Islet precursor cell (in vitro differentiated cells): ENCODE results near the gene GCLC.
"Not testable (repeated sequence)": the region's sequence is repeated elsewhere in the genome, so short reads cannot be mapped to it uniquely, and the experiment has no call there.

Experiments
- DNase-seq: peaks from one replicate; pipeline ENCODE4 v3.0.0-alpha.2; 2018

The GCLC gene

GRCh38 chr6:53556986-53557715 lies 12.2 kb upstream of the GCLC start:
- DNase-seq = no peak

DNA sequence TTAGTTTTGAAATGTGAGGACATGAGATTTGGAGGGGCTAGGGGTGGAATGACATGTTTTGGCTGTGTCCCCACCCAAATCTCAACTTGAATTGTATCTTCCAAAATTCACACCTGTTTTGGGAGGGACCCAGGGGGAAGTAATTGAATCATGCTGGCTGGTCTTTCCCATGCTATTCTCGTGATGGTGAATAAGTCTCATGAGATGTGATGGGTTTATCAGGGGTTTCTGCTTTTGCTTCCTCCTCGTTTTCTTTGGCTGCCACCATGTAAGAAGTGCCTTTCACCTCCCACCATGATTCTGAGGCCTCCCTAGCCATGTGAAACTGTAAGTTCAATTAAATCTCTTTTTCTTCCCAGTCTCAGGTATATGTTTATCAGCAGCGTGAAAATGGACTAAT lies 8.7 kb upstream of the GCLC start:
- not testable (repeated sequence) for DNase-seq

- DNase-seq = not testable (repeated sequence)
These were observed 6.8 kb upstream of the GCLC start for GRCh38 chr6:53551681-53552080.

GRCh38 chr6:53547811-53548496 lies 3.1 kb upstream of the GCLC start:
- DNase-seq = peak; percentile 99

GRCh38 chr6:53547166-53547810 lies 2.4 kb upstream of the GCLC start:
- no peak for DNase-seq

DNA sequence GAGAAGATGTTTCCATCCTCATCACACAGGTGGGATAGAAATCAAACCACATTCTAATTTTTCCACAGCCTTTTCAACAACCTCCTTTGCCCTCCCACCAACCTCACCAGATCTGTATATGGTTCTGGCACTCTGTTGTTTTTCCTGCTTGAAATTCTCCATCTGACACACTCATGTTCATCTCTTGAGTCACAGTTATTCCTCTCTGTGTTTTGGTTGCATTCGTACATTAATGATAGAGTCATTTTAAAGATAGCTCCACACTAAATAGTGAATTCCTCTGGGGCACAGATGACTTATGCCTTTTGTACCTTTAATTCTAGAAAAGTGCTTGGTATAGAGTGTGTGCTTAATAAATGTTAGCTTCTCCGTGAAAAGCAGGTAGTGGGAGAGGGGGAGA lies 1.4 kb upstream of the GCLC start:
- DNase-seq = no peak

- DNase-seq = peak; percentile 64
These were observed 758 bp downstream of the GCLC start for GRCh38 chr6:53544217-53544469.

DNA sequence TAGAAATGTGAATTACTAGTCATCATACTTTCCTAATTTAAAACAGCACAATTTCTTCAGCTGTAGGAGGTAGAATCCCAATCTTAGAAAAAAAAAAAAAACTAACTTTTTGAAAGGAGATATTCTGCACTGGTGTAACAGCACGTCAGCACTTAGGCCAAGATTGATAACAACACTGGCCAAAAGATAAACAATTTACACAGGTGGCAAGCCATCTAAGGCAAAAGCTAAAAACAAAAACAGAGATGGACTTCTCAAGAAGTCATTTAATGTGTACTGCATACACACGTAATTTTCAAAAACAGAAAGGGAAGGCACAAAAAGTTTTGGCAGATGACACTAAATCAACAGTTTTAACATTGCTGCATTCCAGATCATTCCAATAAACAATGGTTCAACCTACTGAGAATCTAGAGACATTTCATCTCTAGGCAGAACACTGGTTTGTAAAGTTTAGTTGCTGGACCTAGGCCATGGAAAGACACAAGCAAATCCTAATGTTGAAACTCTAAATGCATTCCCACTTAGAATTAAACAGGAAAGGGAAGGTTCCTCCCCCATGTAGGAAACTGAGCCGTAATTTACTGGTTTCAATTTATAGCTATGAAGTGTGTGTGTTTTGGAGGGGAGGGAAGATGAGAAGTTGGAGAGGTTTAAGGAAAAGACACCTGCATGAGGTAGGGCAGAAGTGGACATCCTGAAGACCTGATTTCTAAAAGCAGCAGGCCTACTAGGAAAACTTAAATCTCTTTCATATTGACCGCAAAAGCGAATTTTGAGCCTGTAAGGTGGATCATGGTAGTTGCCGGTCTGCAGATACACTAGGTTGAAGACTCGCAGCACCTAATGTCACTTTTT lies 1.3 kb downstream of the GCLC start:
- no peak for DNase-seq

DNA sequence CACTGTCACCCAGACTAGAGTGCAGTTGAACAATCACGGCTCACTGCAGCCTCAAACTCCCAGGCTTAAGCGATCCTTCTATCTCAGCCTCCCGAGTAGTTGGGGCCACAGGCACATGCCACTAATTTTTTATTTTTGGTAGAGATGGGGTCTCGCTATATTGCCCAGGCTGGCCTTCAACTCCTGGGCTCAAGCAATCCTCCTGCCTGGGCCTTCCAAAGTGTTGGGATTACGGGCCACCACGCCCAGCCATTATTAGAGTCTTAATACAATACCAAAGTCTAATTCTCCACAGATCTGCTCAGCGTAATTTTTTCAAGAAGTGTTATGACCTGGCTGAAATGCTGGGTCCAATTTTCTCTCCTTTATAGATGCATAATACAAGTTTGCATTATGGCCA lies 3.0 kb downstream of the GCLC start:
- no peak for DNase-seq

DNA sequence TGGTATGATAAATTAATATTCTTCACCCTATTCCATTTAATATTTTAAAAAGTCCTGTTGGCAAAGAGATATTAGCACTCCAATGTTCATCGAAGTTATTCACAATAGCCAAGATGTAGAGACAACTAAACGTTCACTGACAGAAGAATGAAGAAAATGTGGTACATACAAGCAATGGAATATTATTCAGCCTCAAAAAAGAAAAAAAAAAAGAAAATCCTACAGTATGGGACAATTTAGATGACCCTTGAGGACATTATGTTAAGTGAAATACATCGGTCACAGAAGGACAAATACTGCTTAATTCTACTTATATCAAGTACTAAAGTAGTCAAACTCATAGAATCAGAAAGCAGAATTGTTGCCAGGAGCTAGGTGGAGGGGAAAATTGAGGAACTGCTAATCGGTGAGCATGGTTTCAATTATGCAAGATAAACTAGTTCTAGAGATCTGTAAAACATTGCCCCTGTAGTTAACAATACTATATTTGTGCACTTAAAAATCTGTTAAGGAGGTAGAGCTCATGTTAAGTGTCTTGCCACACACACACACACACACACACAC lies 4.7 kb downstream of the GCLC start:
- DNase-seq = no peak

DNA sequence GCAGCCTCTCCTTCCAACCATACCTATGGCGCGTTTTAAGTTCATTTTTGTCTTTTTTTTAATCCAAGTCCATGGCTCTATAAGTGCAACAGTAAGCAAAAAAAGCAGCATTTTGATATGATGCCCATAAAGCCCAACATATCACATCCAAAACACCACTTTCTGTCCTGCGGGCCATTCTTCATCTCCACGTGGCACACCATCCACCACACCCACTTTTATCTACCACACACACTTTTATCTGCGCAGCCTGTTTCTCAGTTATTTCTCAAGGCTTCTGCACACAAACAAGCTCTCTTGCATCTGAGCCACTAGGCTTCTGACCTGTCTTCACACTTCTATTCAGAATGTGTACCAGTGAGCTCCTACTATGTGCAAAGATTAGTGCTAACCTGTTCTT lies 5.3 kb downstream of the GCLC start:
- DNase-seq = no peak

DNA sequence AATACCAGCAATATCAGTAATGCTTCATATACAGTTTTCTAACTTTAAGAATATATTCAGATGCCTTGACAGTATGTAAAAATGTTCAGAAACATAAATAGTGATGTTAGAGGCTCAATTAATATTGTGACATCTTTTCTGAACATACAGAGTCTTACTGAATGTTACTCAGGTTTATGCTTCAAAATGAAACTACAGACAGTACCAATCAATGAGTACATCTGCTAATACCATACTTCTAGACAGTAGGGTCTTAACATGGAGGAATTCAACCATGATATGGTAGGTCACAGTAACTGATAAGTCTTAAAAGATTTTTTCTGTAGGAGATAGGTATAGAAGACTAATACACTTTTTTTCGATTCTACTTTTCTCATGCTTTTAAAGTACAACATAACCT lies 8.3 kb downstream of the GCLC start:
- no peak for DNase-seq

DNA sequence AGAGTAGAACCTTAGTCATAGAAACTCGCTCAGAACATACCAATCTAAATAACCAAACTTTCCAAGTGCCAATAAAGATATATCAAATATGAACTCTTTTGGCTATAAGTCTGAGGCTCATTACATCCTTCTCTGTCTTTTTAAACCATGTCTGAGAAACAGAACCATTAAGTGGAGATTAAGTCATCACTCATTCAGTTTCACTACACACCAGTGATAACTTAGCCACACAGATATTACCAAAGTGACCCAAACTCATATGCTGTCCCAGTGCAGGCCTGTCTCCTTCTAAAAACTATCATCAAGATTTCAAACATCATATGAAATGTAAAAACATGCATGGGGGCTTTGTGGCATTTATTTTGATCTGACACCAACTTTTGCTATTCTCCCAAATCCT lies 12.0 kb downstream of the GCLC start:
- no peak for DNase-seq

GRCh38 chr6:53532061-53532797 lies 12.7 kb downstream of the GCLC start:
- no peak for DNase-seq

DNA sequence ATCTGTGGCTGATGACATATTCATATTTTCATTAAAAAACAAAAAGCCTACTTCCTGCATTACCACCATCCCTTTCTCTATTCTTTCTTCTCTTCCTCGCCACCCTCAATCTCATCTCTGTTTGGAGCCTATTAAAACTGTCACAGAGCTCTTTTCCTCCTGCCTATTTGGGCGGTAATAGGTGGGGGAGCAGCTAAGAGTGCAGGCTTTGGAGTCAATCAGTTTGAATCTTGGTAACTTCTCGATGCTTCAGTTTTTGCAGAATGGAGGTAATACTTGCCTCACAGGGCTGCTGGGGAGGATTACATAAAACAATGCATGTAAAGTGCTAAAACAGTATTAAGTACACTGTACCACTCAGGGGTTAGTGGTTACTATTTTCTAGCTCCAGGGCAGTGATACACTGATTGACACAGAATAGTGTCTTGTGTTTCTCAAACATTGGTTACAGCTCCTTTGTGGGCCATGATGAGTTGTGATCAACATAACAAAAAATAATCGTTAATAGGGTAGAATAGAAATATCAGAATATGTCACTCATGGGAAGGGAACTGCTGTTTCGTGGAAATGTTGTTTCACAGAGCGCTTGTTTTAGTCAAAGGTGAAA lies 14.0 kb downstream of the GCLC start:
- DNase-seq = no peak

GRCh38 chr6:53530346-53530745 lies 14.6 kb downstream of the GCLC start:
- DNase-seq = peak; percentile 87

- peak; percentile 71 for DNase-seq
These were observed 15.4 kb downstream of the GCLC start for GRCh38 chr6:53529324-53530036.

- DNase-seq = no peak
These were observed 16.8 kb downstream of the GCLC start for GRCh38 chr6:53528107-53528506.

- DNase-seq = no peak
These were observed 17.6 kb downstream of the GCLC start for GRCh38 chr6:53527249-53527765.

- DNase-seq = no peak
These were observed 18.9 kb downstream of the GCLC start for GRCh38 chr6:53526000-53526399.

- peak; percentile 71 for DNase-seq
These were observed 20.5 kb downstream of the GCLC start for GRCh38 chr6:53524455-53524815.
